ENCODE results near the gene SLC12A7.

- no peak for TF ChIP-seq CTCF (IDR thresholded peaks at IDR 0.05)
- no peak for TF ChIP-seq POLR2A (IDR thresholded peaks at IDR 0.05)
Observed at GRCh38 chr5:1013948-1014301, 97.9 kb downstream of the SLC12A7 start.
